ENCODE measurements around the gene DDAH2. TPM values are rescaled to one million over a fixed set of nuclear protein-coding genes. Genes with fewer than 3 reads are reported as not detected.

The DDAH2 gene
- polyA plus RNA-seq, 1 donor from 2014 or later = 386 TPM

DNA sequence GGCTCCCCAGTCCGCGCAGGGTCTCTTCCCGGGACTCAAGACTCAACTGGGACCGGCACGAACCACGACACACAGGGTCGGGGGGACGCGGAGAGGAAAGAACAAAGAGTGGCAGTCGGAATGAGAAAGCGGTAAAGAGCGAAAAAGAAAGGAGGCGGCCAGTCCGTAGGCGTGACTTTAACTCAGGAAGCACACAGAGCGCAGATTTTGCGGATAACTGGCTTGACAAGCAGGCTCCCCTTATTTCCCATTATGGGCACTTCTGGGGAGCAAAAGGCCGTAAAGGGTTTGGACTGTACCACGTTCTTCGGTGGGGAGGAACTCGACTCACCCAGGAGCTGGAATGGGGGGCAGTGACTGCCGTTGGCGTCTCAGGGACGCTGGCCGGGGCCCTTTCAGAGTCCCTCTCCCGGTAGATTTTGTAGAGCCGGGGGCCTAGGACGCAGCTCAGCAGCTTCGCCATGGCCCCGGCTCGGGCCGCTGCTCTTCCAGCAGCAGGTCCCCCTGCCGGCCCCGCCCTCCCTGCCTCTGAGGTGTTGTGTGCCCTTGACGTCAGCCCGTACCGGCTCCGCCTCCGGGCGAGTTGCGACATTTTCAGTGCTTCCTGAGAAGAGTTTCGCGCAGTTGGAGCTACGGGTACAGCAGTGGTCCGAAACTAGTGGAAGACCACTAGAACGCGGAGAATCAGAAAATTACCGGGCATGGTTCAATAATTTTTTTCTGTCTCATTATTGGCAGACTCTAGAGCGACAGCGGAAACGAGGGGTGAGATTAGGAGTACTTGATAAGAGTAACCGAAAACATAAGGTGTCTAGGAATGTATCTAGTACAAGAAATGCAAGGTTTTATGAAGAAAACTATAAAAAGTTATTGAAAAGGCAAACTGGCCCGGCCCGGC lies 26.0 kb downstream of the DDAH2 start, which contains the start of gene ABHD16A:
TSS of gene ABHD16A (minus strand) at position 506 of the 898 bp plus-strand sequence. CDS start at position 463, 43 bp downstream.
- H2AFZ ChIP-seq (ENCODE audit: low read depth, low read length) = peak within 1 kb of the TSS; percentile 88
- TF ChIP-seq EZH2 (IDR thresholded peaks at IDR 0.05; ENCODE audit: borderline replicate concordance, insufficient read depth, low read length, poor library complexity, severe bottlenecking) (no peak), REST (IDR thresholded peaks at IDR 0.05; ENCODE audit: borderline replicate concordance) (peak; percentile 81), POLR2AphosphoS5 (IDR thresholded peaks at IDR 0.05) (peak; percentile 96), TAF1 (IDR thresholded peaks at IDR 0.05; ENCODE audit: low read depth) (peak; percentile 79), EP300 (conservative IDR thresholded peaks at IDR 0.05; ENCODE audit: poor library complexity, severe bottlenecking) (peak; percentile 53), SMC3 (conservative IDR thresholded peaks at IDR 0.05; ENCODE audit: poor library complexity) (peak; percentile 8), RAD21 (conservative IDR thresholded peaks at IDR 0.05) (no peak), MXI1 (conservative IDR thresholded peaks at IDR 0.05; ENCODE audit: poor library complexity, severe bottlenecking) (peak; percentile 87)
- TF ChIP-seq, protein P1, sequence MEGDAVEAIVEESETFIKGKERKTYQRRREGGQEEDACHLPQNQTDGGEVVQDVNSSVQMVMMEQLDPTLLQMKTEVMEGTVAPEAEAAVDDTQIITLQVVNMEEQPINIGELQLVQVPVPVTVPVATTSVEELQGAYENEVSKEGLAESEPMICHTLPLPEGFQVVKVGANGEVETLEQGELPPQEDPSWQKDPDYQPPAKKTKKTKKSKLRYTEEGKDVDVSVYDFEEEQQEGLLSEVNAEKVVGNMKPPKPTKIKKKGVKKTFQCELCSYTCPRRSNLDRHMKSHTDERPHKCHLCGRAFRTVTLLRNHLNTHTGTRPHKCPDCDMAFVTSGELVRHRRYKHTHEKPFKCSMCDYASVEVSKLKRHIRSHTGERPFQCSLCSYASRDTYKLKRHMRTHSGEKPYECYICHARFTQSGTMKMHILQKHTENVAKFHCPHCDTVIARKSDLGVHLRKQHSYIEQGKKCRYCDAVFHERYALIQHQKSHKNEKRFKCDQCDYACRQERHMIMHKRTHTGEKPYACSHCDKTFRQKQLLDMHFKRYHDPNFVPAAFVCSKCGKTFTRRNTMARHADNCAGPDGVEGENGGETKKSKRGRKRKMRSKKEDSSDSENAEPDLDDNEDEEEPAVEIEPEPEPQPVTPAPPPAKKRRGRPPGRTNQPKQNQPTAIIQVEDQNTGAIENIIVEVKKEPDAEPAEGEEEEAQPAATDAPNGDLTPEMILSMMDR (IDR thresholded peaks at IDR 0.05; ENCODE audit: poor library complexity, severe bottlenecking) = no peak
- peak within 1 kb of the TSS; percentile 96 for H3K4me2 ChIP-seq (ENCODE audit: low read length)
- H3F3A ChIP-seq (ENCODE audit: insufficient read depth, low read length, poor library complexity, severe bottlenecking) = no peaks in the 10 kb centered on the region
- H3K27ac ChIP-seq (ENCODE audit: low read length) = peak within 1 kb of the TSS; percentile 95
- H3K9ac ChIP-seq (ENCODE audit: low read length) = peak within 1 kb of the TSS; percentile 93
- H3K9me3 ChIP-seq (ENCODE audit: low read length) = no peaks in the 10 kb centered on the region
- H3K4me3 ChIP-seq (ENCODE audit: low read length) = peak within 1 kb of the TSS; percentile 84
- no peaks in the 10 kb centered on the region for H3K36me3 ChIP-seq (ENCODE audit: insufficient read depth, low read length)
- H3K9me2 ChIP-seq (ENCODE audit: insufficient read depth, low read length) = no peaks in the 10 kb centered on the region
- no peaks in the 10 kb centered on the region for H4K20me1 ChIP-seq (ENCODE audit: insufficient read depth)
- H3K79me2 ChIP-seq (replicated peaks; ENCODE audit: insufficient read depth, low read length) = peaks cover 26% of the 10 kb centered on the region
- H3K27me3 ChIP-seq (ENCODE audit: insufficient read depth, low read depth, low read length) = no peaks in the 10 kb centered on the region

DNA sequence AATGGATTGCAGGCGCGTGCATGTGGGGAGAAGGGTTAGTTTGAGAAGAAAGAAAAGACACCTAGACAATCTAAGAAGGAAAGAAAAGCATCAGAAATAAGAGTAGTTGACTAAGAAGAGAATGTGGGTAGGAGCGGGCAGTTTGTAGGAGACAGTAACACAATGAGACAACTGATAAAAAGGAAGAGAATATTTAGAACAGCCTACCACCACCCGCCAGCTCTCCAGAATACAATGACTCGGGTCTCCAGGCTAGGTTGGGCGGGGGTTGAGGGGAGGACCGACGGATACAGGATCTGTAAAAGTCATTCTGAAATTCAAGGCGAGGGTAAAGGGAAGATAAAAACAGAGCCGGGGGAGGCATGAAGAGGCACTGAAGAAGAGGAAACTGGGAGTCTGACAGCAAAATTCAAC lies 26.7 kb downstream of the DDAH2 start:
- Histone ChIP-seq H3K4me2 (ENCODE audit: low read length) (peak overlapping the region; percentile 96), H3K27me3 (ENCODE audit: insufficient read depth, low read depth, low read length) (no peaks in the 10 kb centered on the region), H3K9me2 (ENCODE audit: insufficient read depth, low read length) (no peaks in the 10 kb centered on the region), H3K27ac (ENCODE audit: low read length) (peak overlapping the region; percentile 95), H3K4me3 (ENCODE audit: low read length) (peak overlapping the region; percentile 84), H3K36me3 (ENCODE audit: insufficient read depth, low read length) (no peaks in the 10 kb centered on the region), H3F3A (ENCODE audit: insufficient read depth, low read length, poor library complexity, severe bottlenecking) (no peaks in the 10 kb centered on the region), H4K20me1 (ENCODE audit: insufficient read depth) (no peaks in the 10 kb centered on the region), H3K9ac (ENCODE audit: low read length) (peak overlapping the region; percentile 93), H3K79me2 (replicated peaks; ENCODE audit: insufficient read depth, low read length) (peaks cover 26% of the 10 kb centered on the region), H2AFZ (ENCODE audit: low read depth, low read length) (peak overlapping the region; percentile 88), H3K9me3 (ENCODE audit: low read length) (no peaks in the 10 kb centered on the region)
- TF ChIP-seq MXI1 (conservative IDR thresholded peaks at IDR 0.05; ENCODE audit: poor library complexity, severe bottlenecking) = no peak
- no peak for TF ChIP-seq EP300 (conservative IDR thresholded peaks at IDR 0.05; ENCODE audit: poor library complexity, severe bottlenecking)
- no peak for TF ChIP-seq SMC3 (conservative IDR thresholded peaks at IDR 0.05; ENCODE audit: poor library complexity)
- TF ChIP-seq TAF1 (IDR thresholded peaks at IDR 0.05; ENCODE audit: low read depth) = no peak
- TF ChIP-seq POLR2AphosphoS5 (IDR thresholded peaks at IDR 0.05) = no peak
- TF ChIP-seq EZH2 (IDR thresholded peaks at IDR 0.05; ENCODE audit: borderline replicate concordance, insufficient read depth, low read length, poor library complexity, severe bottlenecking) = no peak
